Smooth muscle cell (in vitro differentiated cells): ENCODE results near the gene RUNX1. TPM values are rescaled to one million over a fixed set of nuclear protein-coding genes. Genes with fewer than 3 reads are reported as not detected.

Source experiments
- DNase-seq: peaks from one replicate; lab custom pipeline; 2025; ENCODE audit not compliant: unreplicated experiment; lab: John Stamatoyannopoulos, UW
- H2AFZ ChIP-seq: fragments of 200-600 bp; sonication (generic); 2 replicates; pipeline ENCODE4 v1.6.0; 2016; ENCODE audit warnings: antibody characterized with exemption, low read depth, mild to moderate bottlenecking
- H3F3A ChIP-seq: fragments of 200-600 bp; sonication (generic); 2 replicates; pipeline ENCODE4 v1.6.0; 2017; ENCODE audit warnings: antibody characterized with exemption, low read depth
- H3K27ac ChIP-seq: fragments of 200-600 bp; sonication (generic); 2 replicates; pipeline ENCODE4 v1.5.1; 2016; ENCODE audit warnings: low read depth, mild to moderate bottlenecking
- H3K27me3 ChIP-seq: fragments of 200-600 bp; sonication (generic); 2 replicates; pipeline ENCODE4 v1.6.1; 2016; ENCODE audit warnings: low read depth, mild to moderate bottlenecking
- H3K36me3 ChIP-seq: fragments of 200-600 bp; sonication (generic); 2 replicates; pipeline ENCODE4 v1.5.1; 2016; ENCODE audit warnings: low read depth
- H3K4me1 ChIP-seq: fragments of 200-600 bp; sonication (generic); 2 replicates; pipeline ENCODE4 v1.5.1; 2016; ENCODE audit warnings: low read depth
- H3K4me2 ChIP-seq: fragments of 200-600 bp; sonication (generic); 2 replicates; pipeline ENCODE4 v1.6.0; 2016; ENCODE audit warnings: mild to moderate bottlenecking
- H3K4me3 ChIP-seq: fragments of 200-600 bp; sonication (generic); 2 replicates; pipeline ENCODE4 v1.5.1; 2016; ENCODE audit warnings: mild to moderate bottlenecking
- H3K79me2 ChIP-seq: fragments of 200-600 bp; sonication (generic); 2 replicates; pipeline ENCODE4 v1.6.0; 2016; ENCODE audit warnings: low read depth, mild to moderate bottlenecking
- H3K9ac ChIP-seq: fragments of 200-600 bp; sonication (generic); 2 replicates; pipeline ENCODE4 v1.6.0; 2016; ENCODE audit warnings: low read depth
- H3K9me3 ChIP-seq: fragments of 200-600 bp; sonication (generic); replicated peaks from 2 replicates; pipeline ENCODE4 v1.5.1; 2016; ENCODE audit warnings: low read depth
- H4K20me1 ChIP-seq: fragments of 200-600 bp; sonication (generic); 2 replicates; pipeline ENCODE4 v1.6.0; 2016; ENCODE audit warnings: low read depth
- CTCF ChIP-seq: fragments of 200-600 bp; sonication (generic); IDR thresholded peaks from 2 replicates; pipeline ENCODE4 v1.5.1; 2017; ENCODE audit warnings: borderline replicate concordance, mild to moderate bottlenecking, antibody characterized with exemption; ENCODE audit not compliant: insufficient read depth, poor library complexity, severe bottlenecking
- WGBS: methylation state at CpG from one replicate; pipeline ENCODE4 v1.1.7; 2016; ENCODE audit warnings: low lambda C conversion rate; 5-methylcytosine and 5-hydroxymethylcytosine counted together
- polyA plus RNA-seq: library from polyadenylated mRNA; unstranded; fragments of >200 nt; fragmentation: Nextera tagmentation; extraction: Ambion mirVana; gene quantifications from 2 replicates; pipeline ENCODE4 v1.2.1, GENCODE V29; 2016
- total RNA-seq: library from RNA; depleted of rRNA; stranded (reverse); fragments of >200 nt; gene quantifications from 2 replicates; pipeline ENCODE4 v1.2.3, GENCODE V29; 2014

The RUNX1 gene
- total and polyA plus RNA-seq, 2 experiments from 2014 or later, result 33.4 to 97.6 TPM

GRCh38 chr21:34797921-34798535, 251.1 kb downstream of the RUNX1 start:
- H3K4me3 ChIP-seq, result no peak overlapping the region
- H3K9me3 ChIP-seq, result no peaks in the 10 kb centered on the region
- H3F3A ChIP-seq, result peaks cover 60% of the 10 kb centered on the region
- H3K4me2 ChIP-seq, result no peak overlapping the region
- peaks cover 4% of the 10 kb centered on the region for H3K36me3 ChIP-seq
- no peaks in the 10 kb centered on the region for H3K27me3 ChIP-seq
- TF ChIP-seq CTCF, result no peak
- H3K79me2 ChIP-seq, result peaks cover 16% of the 10 kb centered on the region
- DNase-seq, result no peak
- H3K9ac ChIP-seq, result no peak overlapping the region
- no peak overlapping the region for H2AFZ ChIP-seq
- peak overlapping the region; percentile 88 for H3K27ac ChIP-seq
- peaks cover 23% of the 10 kb centered on the region for H3K4me1 ChIP-seq
- WGBS, result 70% methylated on average over 8 of the region's 8 CpGs
- H4K20me1 ChIP-seq, result peaks cover 95% of the 10 kb centered on the region

GRCh38 chr21:34797201-34797525, 251.9 kb downstream of the RUNX1 start:
- TF ChIP-seq CTCF, result no peak
- H3K9me3 ChIP-seq, result no peaks in the 10 kb centered on the region
- H3K79me2 ChIP-seq, result peaks cover 14% of the 10 kb centered on the region
- H3K4me2 ChIP-seq, result peak overlapping the region; percentile 30
- H4K20me1 ChIP-seq, result peaks cover 95% of the 10 kb centered on the region
- peak overlapping the region; percentile 88 for H3K27ac ChIP-seq
- no peaks in the 10 kb centered on the region for H3K27me3 ChIP-seq
- no peak overlapping the region for H2AFZ ChIP-seq
- H3K9ac ChIP-seq, result peak overlapping the region; percentile 30
- DNase-seq, result no peak
- peaks cover 55% of the 10 kb centered on the region for H3F3A ChIP-seq
- H3K36me3 ChIP-seq, result peaks cover 4% of the 10 kb centered on the region
- H3K4me1 ChIP-seq, result peaks cover 23% of the 10 kb centered on the region
- H3K4me3 ChIP-seq, result no peak overlapping the region

- Histone ChIP-seq H3K9me3 (no peaks in the 10 kb centered on the region), H3K4me2 (peak overlapping the region; percentile 30), H2AFZ (no peak overlapping the region), H3K9ac (peak overlapping the region; percentile 30), H3K4me3 (no peak overlapping the region), H3K36me3 (peaks cover 4% of the 10 kb centered on the region), H3K27ac (peak overlapping the region; percentile 88), H4K20me1 (peaks cover 90% of the 10 kb centered on the region), H3K4me1 (peaks cover 23% of the 10 kb centered on the region), H3K27me3 (no peaks in the 10 kb centered on the region), H3K79me2 (peaks cover 14% of the 10 kb centered on the region), H3F3A (peaks cover 50% of the 10 kb centered on the region)
- WGBS, result 37% methylated on average over 7 of the region's 7 CpGs
- DNase-seq, result no peak
- TF ChIP-seq CTCF, result no peak
Measured at GRCh38 chr21:34796518-34797200, 252.4 kb downstream of the RUNX1 start.
